IgD-negative memory B cell (primary cell): ENCODE data around the gene RAB37. TPM values are rescaled to one million over a fixed set of nuclear protein-coding genes. Genes with fewer than 3 reads are reported as not detected.

ENCODE experiments used
- H3K27ac Mint-ChIP-seq, 3 donors: one replicate each; pipeline ENCODE4 v1.8.0; 2020 to 2022; ENCODE audit warnings: mild to moderate bottlenecking in 3 of 3, mixed read lengths in 3 of 3, moderate library complexity in 1 of 3
- H3K27me3 Mint-ChIP-seq: one replicate; pipeline ENCODE4 v1.8.0; 2021; ENCODE audit warnings: mixed read lengths
- H3K36me3 Mint-ChIP-seq: one replicate; pipeline ENCODE4 v1.8.0; 2020; ENCODE audit warnings: mild to moderate bottlenecking, mixed read lengths
- H3K4me1 Mint-ChIP-seq, 3 donors: one replicate each; pipeline ENCODE4 v1.8.0; 2020 to 2022; ENCODE audit warnings: mixed read lengths in 3 of 3, mild to moderate bottlenecking in 1 of 3
- H3K4me3 Mint-ChIP-seq, 4 donors: one replicate each; pipeline ENCODE4 v1.8.0; 2020 to 2022; ENCODE audit warnings: mild to moderate bottlenecking in 4 of 4, mixed read lengths in 4 of 4, moderate library complexity in 3 of 4
- H3K9me3 Mint-ChIP-seq, 3 donors: one replicate each; pipeline ENCODE4 v1.8.0; 2020 to 2021; ENCODE audit warnings: mixed read lengths in 3 of 3, mild to moderate bottlenecking in 1 of 3
- polyA plus RNA-seq: library from polyadenylated mRNA; unstranded; fragments of 300-500 nt; fragmentation: Illumina TruSeq; gene quantifications from one replicate; pipeline ENCODE4 v1.2.3, GENCODE V29; 2021

Gene RAB37
- polyA plus RNA-seq, result 76.5 TPM

GRCh38 chr17:74736513-74737298, at the start of gene RAB37:
RAB37 (plus strand) TSS chr17:74737256; CDS start chr17:74737273, 17 bp downstream.
- peak within 1 kb of the TSS; percentile 88 to 96 (median 93) for H3K4me3 Mint-ChIP-seq
- peaks cover 17 to 42% (median 36%) of the 10 kb centered on the region in 3 donors for H3K4me1 Mint-ChIP-seq
- H3K9me3 Mint-ChIP-seq, result no peaks in the 10 kb centered on the region
- peak within 1 kb of the TSS; percentile 92 to 93 (median 93) for H3K27ac Mint-ChIP-seq
- peaks cover under 1% of the 10 kb centered on the region for H3K27me3 Mint-ChIP-seq
- peaks cover 8% of the 10 kb centered on the region for H3K36me3 Mint-ChIP-seq

GRCh38 chr17:74687886-74688285, 49.2 kb upstream of the RAB37 start:
- no peaks in the 10 kb centered on the region for H3K36me3 Mint-ChIP-seq
- peak overlapping the region in 1 of 3 donors; percentile 21 for H3K27ac Mint-ChIP-seq
- peak overlapping the region in 1 of 4 donors; percentile 5 for H3K4me3 Mint-ChIP-seq

GRCh38 chr17:74690409-74690825, 46.6 kb upstream of the RAB37 start:
- peaks cover 20 to 27% (median 24%) of the 10 kb centered on the region in 3 donors for H3K4me1 Mint-ChIP-seq
- no peaks in the 10 kb centered on the region for H3K9me3 Mint-ChIP-seq
- no peak overlapping the region for H3K4me3 Mint-ChIP-seq
- H3K27ac Mint-ChIP-seq, result peak overlapping the region in 2 of 3 donors; percentile 16 to 20
- peaks cover 2% of the 10 kb centered on the region for H3K36me3 Mint-ChIP-seq
- H3K27me3 Mint-ChIP-seq, result peaks cover 13% of the 10 kb centered on the region

More at GRCh38 chr17:74687886-74688285, 49.2 kb upstream of the RAB37 start:
- H3K27me3 Mint-ChIP-seq, result peaks cover 4% of the 10 kb centered on the region
- H3K4me1 Mint-ChIP-seq, result peaks cover 22 to 28% (median 24%) of the 10 kb centered on the region in 3 donors
- no peaks in the 10 kb centered on the region for H3K9me3 Mint-ChIP-seq

- H3K9me3 Mint-ChIP-seq, result no peaks in the 10 kb centered on the region
- H3K36me3 Mint-ChIP-seq, result peaks cover 2% of the 10 kb centered on the region
- H3K4me3 Mint-ChIP-seq, result no peak overlapping the region
- H3K4me1 Mint-ChIP-seq, result peaks cover 20 to 24% (median 24%) of the 10 kb centered on the region in 3 donors
- peaks cover 15% of the 10 kb centered on the region for H3K27me3 Mint-ChIP-seq
- H3K27ac Mint-ChIP-seq, result no peak overlapping the region
Observed at GRCh38 chr17:74691151-74691550, 45.9 kb upstream of the RAB37 start.

- H3K4me1 Mint-ChIP-seq, result peaks cover 8 to 12% (median 11%) of the 10 kb centered on the region in 3 donors
- peaks cover 0 to 3% (median 0%) of the 10 kb centered on the region in 3 donors for H3K9me3 Mint-ChIP-seq
- H3K27me3 Mint-ChIP-seq, result peaks cover 18% of the 10 kb centered on the region
- H3K36me3 Mint-ChIP-seq, result peaks cover 2% of the 10 kb centered on the region
- H3K4me3 Mint-ChIP-seq, result no peak overlapping the region
- H3K27ac Mint-ChIP-seq, result no peak overlapping the region
Observed at GRCh38 chr17:74694081-74694480, 43.0 kb upstream of the RAB37 start.

- peaks cover 18% of the 10 kb centered on the region for H3K27me3 Mint-ChIP-seq
- H3K36me3 Mint-ChIP-seq, result peaks cover 5% of the 10 kb centered on the region
- H3K4me3 Mint-ChIP-seq, result no peak overlapping the region
- no peak overlapping the region for H3K27ac Mint-ChIP-seq
- peaks cover under 1 to 5% (median 3%) of the 10 kb centered on the region in 3 donors for H3K4me1 Mint-ChIP-seq
- peaks cover 0 to 3% (median 0%) of the 10 kb centered on the region in 3 donors for H3K9me3 Mint-ChIP-seq
Observed at GRCh38 chr17:74695629-74696028, 41.4 kb upstream of the RAB37 start.

- Mint-ChIP-seq H3K27me3 (peaks cover 21% of the 10 kb centered on the region), H3K9me3 (peaks cover 0 to 3% (median 0%) of the 10 kb centered on the region in 3 donors), H3K36me3 (peaks cover 5% of the 10 kb centered on the region), H3K4me3 (no peak overlapping the region), H3K27ac (no peak overlapping the region), H3K4me1 (peaks cover 0 to 5% (median 3%) of the 10 kb centered on the region in 3 donors)
Observed at GRCh38 chr17:74697515-74697914, 39.5 kb upstream of the RAB37 start.

- Mint-ChIP-seq H3K27ac (no peak overlapping the region), H3K36me3 (peaks cover 5% of the 10 kb centered on the region), H3K4me3 (no peak overlapping the region), H3K27me3 (peaks cover 24% of the 10 kb centered on the region), H3K4me1 (peaks cover 0 to 5% (median 2%) of the 10 kb centered on the region in 3 donors), H3K9me3 (peaks cover 0 to 3% (median 0%) of the 10 kb centered on the region in 3 donors)
Observed at GRCh38 chr17:74698069-74698468, 39.0 kb upstream of the RAB37 start.

GRCh38 chr17:74699236-74699635, 37.8 kb upstream of the RAB37 start:
- Mint-ChIP-seq H3K4me3 (no peak overlapping the region), H3K36me3 (peaks cover 3% of the 10 kb centered on the region), H3K4me1 (peaks cover 0 to 5% (median 0%) of the 10 kb centered on the region in 3 donors), H3K27ac (no peak overlapping the region), H3K27me3 (peaks cover 19% of the 10 kb centered on the region), H3K9me3 (peaks cover 0 to 3% (median 0%) of the 10 kb centered on the region in 3 donors)

- peaks cover 0 to 3% (median 0%) of the 10 kb centered on the region in 3 donors for H3K9me3 Mint-ChIP-seq
- peaks cover 0 to 7% (median 0%) of the 10 kb centered on the region in 3 donors for H3K4me1 Mint-ChIP-seq
- peaks cover 8% of the 10 kb centered on the region for H3K27me3 Mint-ChIP-seq
- H3K27ac Mint-ChIP-seq, result no peak overlapping the region
- H3K36me3 Mint-ChIP-seq, result peaks cover 3% of the 10 kb centered on the region
- no peak overlapping the region for H3K4me3 Mint-ChIP-seq
Observed at GRCh38 chr17:74702116-74702871, 34.8 kb upstream of the RAB37 start.

GRCh38 chr17:74703311-74703710, 33.7 kb upstream of the RAB37 start:
- Mint-ChIP-seq H3K27me3 (peaks cover 8% of the 10 kb centered on the region), H3K9me3 (no peaks in the 10 kb centered on the region), H3K4me3 (peak overlapping the region in 1 of 4 donors; percentile 8), H3K36me3 (peaks cover 3% of the 10 kb centered on the region), H3K4me1 (peaks cover 0 to 3% (median 0%) of the 10 kb centered on the region in 3 donors), H3K27ac (no peak overlapping the region)

- H3K36me3 Mint-ChIP-seq, result peaks cover 3% of the 10 kb centered on the region
- H3K27ac Mint-ChIP-seq, result no peak overlapping the region
- peaks cover 8% of the 10 kb centered on the region for H3K27me3 Mint-ChIP-seq
- H3K4me3 Mint-ChIP-seq, result no peak overlapping the region
- peaks cover 0 to 1% (median 0%) of the 10 kb centered on the region in 3 donors for H3K4me1 Mint-ChIP-seq
- H3K9me3 Mint-ChIP-seq, result no peaks in the 10 kb centered on the region
Observed at GRCh38 chr17:74704544-74704943, 32.5 kb upstream of the RAB37 start.

GRCh38 chr17:74711058-74711824, 25.8 kb upstream of the RAB37 start:
- peaks cover 14 to 21% (median 15%) of the 10 kb centered on the region in 3 donors for H3K4me1 Mint-ChIP-seq
- H3K27ac Mint-ChIP-seq, result peak overlapping the region in 1 of 3 donors; percentile 29
- no peaks in the 10 kb centered on the region for H3K9me3 Mint-ChIP-seq
- no peak overlapping the region for H3K4me3 Mint-ChIP-seq
- no peaks in the 10 kb centered on the region for H3K27me3 Mint-ChIP-seq
- no peaks in the 10 kb centered on the region for H3K36me3 Mint-ChIP-seq

GRCh38 chr17:74712301-74712700, 24.8 kb upstream of the RAB37 start:
- peak overlapping the region in 2 of 4 donors; percentile 42 to 48 for H3K4me3 Mint-ChIP-seq

More at GRCh38 chr17:74712301-74712700, 24.8 kb upstream of the RAB37 start:
- Mint-ChIP-seq H3K9me3 (no peaks in the 10 kb centered on the region), H3K27ac (peak overlapping the region in 1 of 3 donors; percentile 70), H3K4me1 (peaks cover 14 to 19% (median 15%) of the 10 kb centered on the region in 3 donors), H3K36me3 (no peaks in the 10 kb centered on the region), H3K27me3 (no peaks in the 10 kb centered on the region)
